Activated effector memory CD4-positive, alpha-beta T cell treated with Interleukin-2 at 50 U/mL for 16 hours (primary cell): ENCODE results near the gene LTBP1.
"Not testable (repeated sequence)": the region's sequence is repeated elsewhere in the genome, so short reads cannot be mapped to it uniquely, and the experiment has no call there.

Experiments
- DNase-seq: peaks from one replicate; pipeline ENCODE4 v3.0.0-alpha.2; 2020

Gene LTBP1

DNA sequence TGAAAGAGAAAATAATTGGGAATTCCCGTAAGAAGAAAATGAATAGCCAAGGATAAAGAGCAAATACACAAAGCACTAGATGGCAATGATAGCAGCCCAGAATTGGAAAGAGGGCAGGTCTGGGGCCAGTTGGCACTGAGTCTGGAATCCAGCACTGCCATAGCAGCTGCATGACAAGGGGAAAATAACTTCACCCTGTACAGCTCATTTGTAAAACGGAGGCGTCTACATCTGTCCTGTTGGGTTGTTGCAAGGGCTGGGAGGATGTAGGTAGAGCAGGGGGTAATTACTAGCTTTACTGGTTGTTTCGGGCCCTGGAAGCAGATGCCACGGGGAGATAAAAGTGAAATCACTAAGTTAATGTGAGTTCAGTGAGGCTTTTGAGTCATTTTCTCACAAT is 419.7 kb downstream of the LTBP1 start:
- DNase-seq, result no peak

DNA sequence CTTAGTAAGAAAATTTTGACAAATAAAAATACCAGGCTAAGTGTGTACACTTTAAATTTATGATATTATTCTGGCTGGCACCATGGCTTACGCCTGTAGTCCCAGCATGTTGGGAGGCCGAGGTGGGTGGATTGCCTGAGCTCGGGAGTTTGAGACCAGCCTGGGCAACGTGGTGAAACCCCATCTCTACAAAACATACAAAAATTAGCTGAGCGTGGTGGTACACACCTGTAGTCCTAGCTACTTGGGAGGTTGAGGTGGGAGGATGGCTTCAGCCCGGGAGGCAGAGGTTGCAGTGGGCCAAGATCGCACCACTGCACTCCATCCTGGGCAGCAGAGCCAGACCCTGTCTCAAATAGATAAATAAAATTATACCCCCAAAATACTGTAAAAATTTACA is 421.8 kb downstream of the LTBP1 start:
- DNase-seq, result not testable (repeated sequence)

DNA sequence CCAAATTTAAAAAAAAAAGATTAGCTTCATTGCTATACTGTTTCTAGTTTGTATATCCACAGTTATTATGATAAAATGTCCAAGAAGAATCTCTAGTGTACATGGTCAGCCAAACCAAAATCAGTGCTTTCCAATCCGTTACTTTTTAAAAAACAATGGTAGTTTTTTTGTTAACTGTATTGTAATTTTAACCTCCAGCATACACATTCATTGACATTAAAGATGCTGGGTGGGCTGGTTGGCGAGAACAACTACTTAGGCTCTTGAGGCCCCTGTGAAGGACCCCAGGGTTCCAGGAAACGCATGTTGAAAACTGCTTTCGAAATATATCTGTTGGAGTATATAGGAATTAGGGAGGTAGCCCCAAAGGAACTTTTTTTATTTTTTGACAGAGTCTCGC is 422.4 kb downstream of the LTBP1 start:
- no peak for DNase-seq

- DNase-seq, result no peak
Observed at GRCh38 chr2:33370636-33371265, 424.0 kb downstream of the LTBP1 start.

DNA sequence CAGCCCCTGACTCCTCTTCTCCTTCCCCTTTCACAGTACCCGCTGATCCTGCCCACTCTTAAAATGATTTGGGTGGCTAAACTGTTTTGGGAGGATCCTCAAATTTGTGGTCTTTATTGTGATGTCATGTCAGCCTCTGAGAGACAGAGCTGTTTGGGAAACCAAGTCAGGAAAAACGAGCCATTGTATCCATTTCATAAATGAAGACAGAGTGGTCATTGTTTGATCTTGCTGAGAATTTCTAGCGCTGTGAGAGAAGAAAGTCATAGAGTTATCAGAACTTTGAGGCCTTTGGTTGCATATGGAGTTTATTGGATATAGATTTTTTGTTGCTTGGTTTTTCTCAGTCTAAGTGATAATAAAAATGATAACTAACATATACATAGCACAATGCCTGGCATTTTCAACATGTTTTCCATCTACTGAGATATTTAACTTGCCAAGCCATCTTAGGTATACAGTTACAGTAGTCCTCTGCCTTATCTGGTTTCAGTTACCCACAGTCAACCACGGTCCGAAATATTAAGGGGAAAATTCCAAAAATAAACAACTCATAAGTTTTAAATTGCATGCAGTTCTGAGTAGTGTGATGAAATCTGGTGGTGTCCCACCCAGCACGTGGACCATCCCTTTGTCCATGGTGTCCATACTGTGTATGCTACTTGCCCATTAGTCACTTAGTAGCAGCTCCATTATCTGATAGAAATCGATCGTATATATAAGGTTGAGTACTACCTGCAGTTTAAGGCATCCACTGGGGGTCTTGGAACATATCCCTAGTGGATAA is 424.7 kb downstream of the LTBP1 start:
- no peak for DNase-seq

DNA sequence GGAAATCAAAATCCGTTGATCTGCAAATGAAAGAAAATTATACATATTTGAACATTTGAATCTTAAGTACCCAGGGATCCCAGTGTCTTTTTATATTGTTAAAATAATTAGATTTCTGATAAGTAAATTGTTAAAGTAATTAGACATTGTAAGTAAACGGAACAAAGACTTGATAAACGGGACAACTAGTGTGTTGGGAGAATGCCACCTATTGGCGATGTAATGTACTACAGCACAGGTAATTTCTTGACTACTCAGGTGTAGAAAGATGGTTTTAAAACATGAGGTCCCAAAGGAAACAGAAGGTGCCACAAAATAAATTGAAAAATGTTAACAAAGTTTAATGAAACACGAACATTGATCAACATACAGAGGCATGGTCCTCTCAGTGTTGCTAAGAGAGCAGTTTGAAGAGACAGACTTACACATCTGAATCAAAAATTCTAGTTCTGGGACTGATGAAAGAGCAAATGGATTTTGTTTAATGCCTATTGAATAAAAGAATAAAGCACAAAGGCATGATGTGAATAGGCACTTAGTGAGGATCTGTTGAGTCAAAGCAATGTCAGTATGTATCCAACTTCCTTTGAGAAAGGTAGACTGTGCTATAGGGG is 426.3 kb downstream of the LTBP1 start:
- no peak for DNase-seq

DNA sequence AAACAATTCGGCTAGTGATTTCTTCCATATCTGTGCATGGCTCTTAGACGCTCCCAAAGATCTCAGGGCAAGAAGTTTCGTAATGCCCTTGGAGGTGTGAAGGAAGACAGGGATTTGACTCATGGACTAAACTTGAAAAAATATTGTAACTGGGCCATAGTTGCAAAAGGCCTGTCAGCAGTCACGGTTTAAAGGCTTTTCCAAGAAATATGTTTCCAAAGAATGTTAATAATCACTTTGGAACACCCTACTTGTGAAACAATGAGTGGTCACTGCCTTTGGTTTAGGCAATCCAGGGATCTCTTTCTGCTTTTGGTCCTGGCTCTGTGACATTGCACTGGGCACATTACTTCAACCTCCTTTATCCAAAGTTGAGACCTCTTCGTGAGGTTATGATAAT is 427.2 kb downstream of the LTBP1 start:
- DNase-seq, result no peak

- DNase-seq, result no peak
Observed at GRCh38 chr2:33375054-33375453, 428.3 kb downstream of the LTBP1 start.

DNA sequence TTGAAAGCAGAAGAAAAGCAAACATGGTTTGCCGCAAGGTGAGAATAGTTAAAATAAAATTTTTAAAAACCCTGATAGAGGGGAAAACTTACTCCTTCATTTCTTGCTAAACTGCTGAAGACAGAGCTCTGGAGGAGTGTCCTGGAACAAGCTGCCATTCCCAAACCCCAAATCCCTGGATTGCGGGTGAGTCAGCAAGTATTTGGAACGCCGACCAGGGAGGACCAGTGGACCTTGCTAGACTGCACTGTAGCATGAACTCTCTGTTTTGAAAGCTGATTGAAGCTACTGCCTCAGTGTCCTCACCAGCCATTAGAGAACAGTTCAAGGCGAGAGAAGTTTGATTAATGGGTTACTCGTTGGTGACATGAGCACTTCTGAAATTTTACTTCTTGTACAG is 430.3 kb downstream of the LTBP1 start:
- no peak for DNase-seq

DNA sequence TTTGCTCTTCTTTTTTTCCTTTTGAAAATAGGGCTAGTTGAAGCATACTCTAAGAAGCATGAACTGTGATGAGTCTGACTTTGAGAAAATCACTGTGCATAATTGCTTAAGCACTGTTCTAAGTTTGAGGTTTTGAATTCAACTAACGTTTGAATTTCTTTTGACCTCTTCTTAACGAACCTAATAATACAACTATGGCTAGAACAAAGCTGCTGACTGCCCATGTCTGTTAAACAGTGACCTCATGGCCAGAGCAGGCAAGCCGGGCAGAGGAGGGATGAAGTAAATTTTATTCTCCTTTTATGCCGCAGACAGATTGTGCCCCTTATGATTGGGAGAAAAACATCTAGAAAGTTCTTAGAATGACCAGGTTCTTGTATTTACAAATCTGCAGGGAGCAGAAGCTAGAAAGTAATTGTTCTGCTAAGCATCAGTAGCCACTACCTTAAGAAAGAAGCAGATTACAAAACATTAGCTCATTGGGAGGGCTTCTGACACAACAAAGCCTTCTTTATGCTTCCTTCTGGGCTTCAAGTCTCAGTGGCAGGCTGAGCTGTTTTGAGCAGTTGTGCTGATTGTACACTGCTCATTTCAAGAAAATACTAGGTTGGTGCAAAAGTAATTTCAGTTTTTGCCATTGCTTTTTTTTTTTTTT is 431.9 kb downstream of the LTBP1 start:
- no peak for DNase-seq

DNA sequence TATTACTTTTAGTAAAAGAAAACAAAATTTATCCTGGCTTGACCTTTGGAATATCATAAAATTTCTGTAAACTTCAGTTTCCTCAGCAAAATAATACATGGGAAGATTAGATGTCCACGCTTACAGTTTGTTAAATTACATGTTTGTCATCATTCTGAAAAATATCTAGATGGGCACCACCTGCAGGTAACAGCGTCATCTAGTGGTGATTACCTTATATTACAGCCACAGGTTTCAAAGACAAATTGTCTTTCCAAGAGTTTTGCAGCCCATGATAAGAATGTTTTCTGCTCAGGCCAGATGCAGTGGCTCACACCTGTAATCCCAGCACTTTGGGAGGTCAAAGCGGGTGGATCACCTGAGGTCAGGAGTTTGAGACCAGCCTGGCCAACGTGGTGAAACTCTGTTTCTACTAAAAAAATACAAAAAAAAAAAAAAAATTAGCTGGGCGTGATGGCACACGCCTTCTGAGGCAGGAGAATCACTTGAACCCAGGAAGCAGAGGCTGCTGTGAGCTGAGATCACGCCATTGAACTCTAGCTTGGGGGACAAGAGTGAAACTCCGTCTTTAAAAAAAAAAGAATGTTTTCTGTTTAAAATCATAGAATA is 433.4 kb downstream of the LTBP1 start:
- DNase-seq, result no peak

DNA sequence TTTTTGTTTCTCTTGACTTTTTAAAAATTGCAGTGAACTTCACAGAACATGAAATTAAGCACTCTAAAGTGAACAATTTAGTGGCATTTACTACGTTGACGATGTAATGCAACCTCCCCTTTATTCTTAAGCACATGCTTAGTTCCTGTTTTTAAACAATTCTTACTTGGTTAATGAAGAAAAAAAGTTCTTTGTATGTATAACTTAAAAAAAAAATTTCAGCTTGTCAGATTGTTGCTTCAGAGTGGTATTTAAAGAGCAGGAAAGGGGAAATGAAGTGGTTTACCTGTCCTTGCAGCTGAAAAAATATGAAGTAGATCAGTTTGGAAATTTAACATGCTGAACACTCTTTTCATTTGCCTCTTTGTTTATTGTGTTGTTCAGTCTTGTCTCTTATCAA is 434.0 kb downstream of the LTBP1 start:
- DNase-seq, result no peak

- DNase-seq, result no peak
Observed at GRCh38 chr2:33381301-33381858, 434.6 kb downstream of the LTBP1 start.

DNA sequence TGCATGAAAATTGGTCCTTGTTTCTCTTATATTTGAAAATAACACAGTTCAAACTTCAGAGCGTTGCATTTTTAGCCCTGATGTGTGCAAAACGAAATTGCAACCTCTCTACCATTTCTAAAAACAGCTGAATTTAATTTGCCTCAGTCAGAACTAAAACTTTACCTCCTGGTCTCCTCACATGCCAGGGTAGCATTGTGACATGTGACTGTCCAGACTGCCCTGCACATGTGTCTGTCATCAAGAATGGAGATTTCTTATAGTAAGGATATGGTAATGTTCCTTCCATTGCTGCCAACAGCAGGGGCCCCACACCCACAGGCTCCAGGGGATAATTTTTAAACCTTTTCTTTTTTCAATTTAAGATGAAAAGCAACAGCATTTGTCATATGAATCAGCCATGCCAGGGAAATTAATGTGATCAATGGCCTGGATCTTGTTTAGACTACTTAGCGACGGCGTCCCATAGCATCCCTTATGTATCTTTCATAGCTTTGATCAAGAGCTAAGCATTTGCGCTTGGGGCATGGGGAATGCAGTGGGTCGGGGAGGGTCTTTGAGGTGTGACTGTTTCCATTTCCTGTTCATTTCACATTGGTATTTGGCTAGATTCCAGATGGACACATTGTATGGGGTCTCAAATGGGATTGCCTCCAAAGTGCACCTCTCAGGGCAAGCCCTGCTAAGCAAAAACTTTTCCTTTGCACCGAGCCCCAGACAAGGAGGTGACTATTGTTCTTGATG is 437.3 kb downstream of the LTBP1 start:
- DNase-seq, result no peak

DNA sequence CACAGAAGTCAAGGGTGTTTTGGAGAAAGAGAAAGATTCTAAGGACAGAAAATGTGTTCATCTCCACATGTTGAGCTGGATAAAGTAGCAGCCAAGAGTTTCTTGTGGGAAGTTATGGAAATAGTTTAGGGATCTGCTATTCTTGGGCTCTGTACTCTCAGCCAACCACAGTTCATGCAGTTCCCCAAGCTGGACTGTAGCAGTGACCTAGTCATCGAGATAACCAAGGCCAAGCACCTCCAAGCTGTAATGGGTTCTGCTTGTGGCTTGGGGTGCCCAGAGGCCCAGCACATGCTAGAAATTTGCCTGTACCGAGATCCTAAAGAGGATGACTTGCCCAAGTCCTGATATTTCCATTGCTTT is 437.8 kb downstream of the LTBP1 start:
- DNase-seq, result no peak

DNA sequence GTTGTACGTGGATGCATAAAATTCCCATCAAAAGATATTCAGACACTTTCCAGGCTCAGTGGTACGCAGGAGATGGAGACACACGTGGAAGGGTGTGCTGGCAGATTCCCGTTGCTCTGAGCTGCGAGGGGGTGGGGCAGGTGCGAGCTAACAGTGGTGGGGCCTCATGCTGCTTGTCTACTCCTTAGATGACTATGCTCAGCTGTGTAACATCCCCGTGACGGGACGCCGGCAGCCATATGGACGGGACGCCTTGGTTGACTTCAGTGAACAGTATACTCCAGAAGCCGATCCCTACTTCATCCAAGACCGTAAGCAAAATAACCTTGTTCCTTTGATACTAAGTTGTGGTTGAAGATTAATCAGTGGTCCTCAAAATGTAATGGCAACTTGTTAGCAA is 442.2 kb downstream of the LTBP1 start:
- no peak for DNase-seq

DNA sequence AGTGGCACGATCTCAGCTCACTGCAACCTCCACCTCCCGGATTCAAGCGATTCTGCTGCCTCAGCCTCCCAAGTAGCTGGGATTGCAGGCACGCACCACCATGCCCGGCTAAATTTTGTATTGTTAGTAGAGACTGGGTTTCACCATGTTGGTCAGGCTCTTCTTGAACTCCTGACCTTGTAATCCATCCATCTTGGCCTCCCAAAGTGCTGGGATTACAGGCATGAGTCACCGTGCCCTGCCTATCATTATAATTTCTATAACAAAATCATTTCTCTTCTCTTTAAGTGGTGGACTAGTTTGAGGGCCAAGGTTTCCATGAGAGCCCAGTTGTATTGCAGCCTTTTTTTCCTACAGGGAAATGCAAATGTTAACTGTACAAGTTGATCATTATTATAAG is 442.9 kb downstream of the LTBP1 start:
- not testable (repeated sequence) for DNase-seq

- no peak for DNase-seq
Observed at GRCh38 chr2:33391529-33392255, 444.9 kb downstream of the LTBP1 start.

DNA sequence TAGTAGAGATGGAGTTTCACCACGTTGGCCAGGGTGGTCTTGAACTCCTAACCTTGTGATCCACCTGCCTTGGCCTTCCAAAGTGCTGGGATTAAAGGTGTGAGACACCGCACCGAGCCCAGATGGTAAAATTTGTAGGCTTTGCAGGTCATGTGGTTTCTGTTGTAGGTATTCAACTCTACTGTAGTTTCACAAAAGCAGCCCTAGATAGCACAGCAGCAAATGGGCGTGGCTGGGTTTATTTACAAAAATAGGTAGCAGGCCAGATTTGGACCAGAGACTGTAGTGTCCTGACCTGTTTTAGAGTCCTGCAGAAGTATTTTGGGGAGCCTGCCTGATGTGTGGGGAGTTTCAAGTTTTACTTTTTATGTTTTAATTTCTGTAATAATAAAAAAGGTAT is 445.6 kb downstream of the LTBP1 start:
- no peak for DNase-seq

DNA sequence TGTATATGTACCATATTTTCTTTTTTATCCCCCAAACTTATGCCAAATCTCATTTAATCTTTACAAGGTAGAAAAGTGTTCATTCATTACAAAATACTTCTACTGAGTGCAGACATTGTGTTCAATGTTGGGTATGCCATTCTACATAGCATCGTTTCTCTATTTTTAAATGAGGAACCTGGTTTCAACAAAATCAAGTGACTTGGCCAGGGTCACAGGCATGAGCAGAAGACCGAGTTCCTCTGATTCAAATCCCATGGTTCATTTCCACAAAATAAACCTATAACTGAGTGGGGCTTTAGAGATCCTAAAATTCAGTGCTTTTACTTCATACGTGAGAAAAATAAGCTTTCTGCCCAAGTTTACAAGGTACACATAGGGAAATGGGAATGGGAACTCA is 448.3 kb downstream of the LTBP1 start:
- no peak for DNase-seq

DNA sequence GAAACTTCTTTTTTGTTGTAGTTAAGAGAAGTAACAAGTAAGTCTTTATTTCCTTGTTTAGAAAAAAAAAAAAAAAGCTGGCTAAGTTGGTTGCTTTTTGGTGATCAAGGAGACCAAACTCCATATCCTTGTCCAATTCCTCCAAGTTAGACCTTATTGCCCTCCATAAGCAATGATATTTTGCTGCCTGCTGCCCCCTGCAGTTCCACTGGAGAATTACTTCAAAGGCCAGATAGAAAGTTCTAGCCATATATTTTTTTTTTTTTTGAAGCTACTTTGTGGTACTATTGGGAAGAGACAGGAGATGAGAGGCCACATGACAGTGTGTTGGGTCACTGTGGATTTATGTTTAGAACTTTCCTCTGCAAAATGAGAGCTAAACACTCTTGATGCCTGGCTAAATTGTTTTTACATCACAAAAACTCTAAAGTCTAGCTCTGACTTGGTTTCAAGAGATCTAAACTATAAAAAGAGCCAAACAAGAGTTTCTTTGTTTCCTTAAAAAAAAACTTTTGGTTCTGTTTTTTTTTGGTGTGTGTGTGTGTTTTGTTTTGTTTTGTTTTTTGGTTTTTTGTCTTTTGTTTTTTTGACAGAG is 449.0 kb downstream of the LTBP1 start:
- no peak for DNase-seq
